Right lobe of liver (tissue), 4 donors: ENCODE results near the gene IPO11.

Experiments
- POLR2A ChIP-seq: fragments of 450-650 bp; IDR thresholded peaks from one replicate; pipeline ENCODE4 v1.6.1; 2017; ENCODE audit warnings: antibody characterized with exemption, mild to moderate bottlenecking
- TF ChIP-seq, protein P1 (sequence below), 4 donors: fragments of 200-600 bp in 3 of 4; fragments of 450-650 bp in 1 of 4; IDR thresholded peaks; one replicate each; pipeline versions ENCODE4 v1.5.1 to v1.8.0; 2016 to 2022; ENCODE audit warnings: antibody characterized with exemption in 4 of 4, mild to moderate bottlenecking in 2 of 4
- donor health status: DM: no; HTN: no; CAD: no.
- donor health status: DM: no; HTN: no; CAD: no.
- donor health status: DM: no; HTN: yes; CAD: no.

DNA sequence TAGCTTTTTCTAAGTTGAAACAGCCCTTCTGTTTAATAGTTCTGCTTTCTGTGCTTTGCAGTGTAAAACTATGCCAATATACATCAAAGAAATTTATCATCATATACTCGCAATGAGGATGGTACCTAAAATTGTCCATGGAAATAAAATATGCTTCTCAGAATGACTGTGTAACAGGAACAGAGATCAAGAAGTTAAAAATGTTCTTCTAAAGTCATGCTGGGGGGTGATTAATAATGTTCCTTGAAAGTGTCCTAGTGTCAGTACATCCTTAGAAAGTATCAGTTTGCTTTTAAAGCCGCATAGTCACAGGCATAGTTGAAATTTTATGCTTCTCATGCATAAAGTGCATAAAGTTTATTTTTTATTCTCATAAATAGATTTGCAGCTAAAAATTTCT is 162.0 kb downstream of the IPO11 start:
- TF ChIP-seq, protein P1, sequence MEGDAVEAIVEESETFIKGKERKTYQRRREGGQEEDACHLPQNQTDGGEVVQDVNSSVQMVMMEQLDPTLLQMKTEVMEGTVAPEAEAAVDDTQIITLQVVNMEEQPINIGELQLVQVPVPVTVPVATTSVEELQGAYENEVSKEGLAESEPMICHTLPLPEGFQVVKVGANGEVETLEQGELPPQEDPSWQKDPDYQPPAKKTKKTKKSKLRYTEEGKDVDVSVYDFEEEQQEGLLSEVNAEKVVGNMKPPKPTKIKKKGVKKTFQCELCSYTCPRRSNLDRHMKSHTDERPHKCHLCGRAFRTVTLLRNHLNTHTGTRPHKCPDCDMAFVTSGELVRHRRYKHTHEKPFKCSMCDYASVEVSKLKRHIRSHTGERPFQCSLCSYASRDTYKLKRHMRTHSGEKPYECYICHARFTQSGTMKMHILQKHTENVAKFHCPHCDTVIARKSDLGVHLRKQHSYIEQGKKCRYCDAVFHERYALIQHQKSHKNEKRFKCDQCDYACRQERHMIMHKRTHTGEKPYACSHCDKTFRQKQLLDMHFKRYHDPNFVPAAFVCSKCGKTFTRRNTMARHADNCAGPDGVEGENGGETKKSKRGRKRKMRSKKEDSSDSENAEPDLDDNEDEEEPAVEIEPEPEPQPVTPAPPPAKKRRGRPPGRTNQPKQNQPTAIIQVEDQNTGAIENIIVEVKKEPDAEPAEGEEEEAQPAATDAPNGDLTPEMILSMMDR (IDR thresholded peaks at IDR 0.05) = no peak
- TF ChIP-seq POLR2A = no peak
